Activated CD4-positive, CD25-positive, alpha-beta regulatory T cell treated with anti-CD3 and anti-CD28 coated beads, Interleukin-2, amount 50 U/mL, for 16 hours (primary cell): ENCODE measurements around the gene KCNS3.

Source experiments
- DNase-seq: peaks from one replicate; pipeline ENCODE4 v3.0.0-alpha.2; 2020; ENCODE audit warnings: low read depth, low spot score

Gene KCNS3

DNA sequence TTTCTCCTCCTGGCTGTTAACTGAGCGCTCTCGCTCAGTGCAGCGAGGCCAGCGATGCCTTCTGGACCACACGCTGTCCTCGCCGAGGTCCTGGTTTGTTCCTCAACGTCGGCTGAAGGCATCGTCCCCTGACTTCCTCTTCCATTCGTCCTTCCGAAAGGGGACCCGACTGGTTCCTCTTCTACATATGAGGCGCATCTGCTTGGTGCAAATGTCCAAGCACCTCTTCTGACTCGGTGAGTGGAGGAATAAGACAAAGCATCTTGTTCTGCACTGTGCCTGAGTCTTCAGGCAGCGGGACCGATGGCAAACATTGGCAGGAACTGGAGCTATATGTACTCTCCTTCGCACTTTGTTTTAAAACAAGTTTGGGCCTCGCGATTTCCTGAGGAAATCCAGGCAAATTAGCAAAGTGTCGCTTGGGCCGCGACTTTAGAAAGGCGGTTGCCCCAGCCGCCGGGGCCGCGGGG is 621 bp upstream of the KCNS3 start:
- no peak for DNase-seq

- no peak for DNase-seq
Observed at GRCh38 chr2:17879137-17879912, 858 bp downstream of the KCNS3 start.

GRCh38 chr2:17879913-17880274 is 1.4 kb downstream of the KCNS3 start:
- no peak for DNase-seq

DNA sequence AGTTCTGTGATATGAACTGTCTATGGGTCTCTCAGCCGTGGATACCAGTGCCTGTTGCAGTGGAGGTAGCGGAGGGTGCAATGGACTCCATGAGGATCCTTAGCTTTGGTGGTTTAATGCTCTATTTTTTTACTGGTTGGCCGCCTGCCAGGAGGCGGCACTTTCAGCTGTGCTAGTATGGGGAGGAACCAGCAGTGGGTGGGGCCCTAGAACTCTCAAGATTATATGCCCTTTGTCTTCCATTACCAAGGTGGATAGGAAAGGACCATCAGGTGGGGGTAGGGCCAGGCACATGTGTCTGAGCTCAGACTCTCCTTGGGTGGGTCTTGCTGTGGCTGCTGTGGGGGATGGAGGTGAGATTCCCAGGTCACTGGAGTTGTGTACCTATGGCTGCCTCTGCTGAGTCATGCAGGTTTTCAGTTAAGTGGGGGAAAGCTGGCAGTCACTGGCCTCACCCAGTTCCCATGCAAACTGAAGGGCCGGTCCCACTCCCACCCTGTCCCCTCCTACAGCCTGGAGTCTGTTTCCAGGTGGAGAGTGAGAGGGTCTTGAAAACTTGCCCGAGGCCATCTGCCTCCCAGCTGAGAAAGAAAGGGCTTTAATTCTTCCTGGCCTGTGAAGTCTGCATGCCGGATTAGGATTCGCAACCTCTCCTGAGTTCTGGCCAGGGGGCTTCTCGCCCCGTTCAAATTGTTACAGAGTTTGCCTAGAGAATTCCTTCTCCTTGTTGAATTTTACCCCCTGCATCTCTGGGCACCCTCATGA is 14.5 kb downstream of the KCNS3 start:
- no peak for DNase-seq

DNA sequence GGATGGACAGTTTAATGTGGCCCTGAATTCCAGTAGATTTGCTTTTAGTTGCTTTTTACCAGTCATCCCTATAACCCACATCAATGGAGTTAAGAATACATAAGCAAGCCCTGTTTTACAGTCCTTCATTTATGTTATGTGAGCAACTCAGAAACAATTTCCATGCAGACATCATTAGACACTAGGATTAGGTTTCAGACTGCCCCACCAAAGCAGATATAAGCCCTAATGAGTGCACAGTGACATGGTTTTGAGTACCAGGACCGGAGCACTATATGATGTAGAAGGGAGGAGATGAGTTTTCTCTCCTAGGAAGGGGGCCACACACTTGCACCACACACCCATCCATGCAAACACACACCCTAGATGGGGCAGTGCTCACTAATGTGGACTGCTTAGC is 15.5 kb downstream of the KCNS3 start:
- DNase-seq = no peak

DNA sequence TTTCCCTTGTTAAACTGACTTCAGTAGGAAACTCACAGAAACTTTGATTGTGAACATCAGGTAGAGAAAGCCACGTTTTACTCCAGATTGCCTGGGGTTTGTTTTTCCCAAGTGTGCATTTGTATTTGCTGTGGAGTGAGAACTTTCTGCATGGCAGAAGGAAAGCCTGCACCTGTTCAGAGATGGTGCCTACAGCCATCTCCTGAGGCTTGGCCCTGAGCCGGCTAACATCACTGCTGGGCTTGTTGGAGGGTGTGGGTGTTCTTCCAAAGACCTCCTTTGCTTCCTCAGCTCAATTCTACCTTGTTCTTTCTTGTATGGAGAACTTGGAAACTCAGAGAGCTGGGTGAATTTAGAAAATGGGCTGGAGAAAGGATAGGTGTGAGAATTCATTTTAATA is 16.1 kb downstream of the KCNS3 start:
- DNase-seq = no peak

DNA sequence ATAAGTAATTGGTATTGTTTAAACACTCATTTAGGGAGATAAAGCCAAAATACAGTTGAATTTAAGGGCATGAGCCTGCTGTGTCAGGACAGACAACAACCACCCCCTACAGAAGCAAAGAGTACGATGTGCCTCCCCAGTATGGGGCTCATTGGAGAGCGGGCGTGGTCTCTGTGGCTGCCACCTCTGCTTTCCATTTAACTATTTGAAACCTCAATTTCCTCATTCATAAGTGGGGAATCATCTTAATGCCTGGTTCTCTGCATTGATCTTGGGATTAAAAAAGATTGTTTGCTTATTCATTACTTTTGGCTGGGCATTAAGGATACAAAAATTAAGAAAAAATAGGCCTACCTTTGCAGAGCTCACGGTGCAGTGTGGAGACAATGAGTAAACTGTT is 21.4 kb downstream of the KCNS3 start:
- DNase-seq = no peak

- no peak for DNase-seq
Observed at GRCh38 chr2:17901246-17901645, 22.8 kb downstream of the KCNS3 start.

DNA sequence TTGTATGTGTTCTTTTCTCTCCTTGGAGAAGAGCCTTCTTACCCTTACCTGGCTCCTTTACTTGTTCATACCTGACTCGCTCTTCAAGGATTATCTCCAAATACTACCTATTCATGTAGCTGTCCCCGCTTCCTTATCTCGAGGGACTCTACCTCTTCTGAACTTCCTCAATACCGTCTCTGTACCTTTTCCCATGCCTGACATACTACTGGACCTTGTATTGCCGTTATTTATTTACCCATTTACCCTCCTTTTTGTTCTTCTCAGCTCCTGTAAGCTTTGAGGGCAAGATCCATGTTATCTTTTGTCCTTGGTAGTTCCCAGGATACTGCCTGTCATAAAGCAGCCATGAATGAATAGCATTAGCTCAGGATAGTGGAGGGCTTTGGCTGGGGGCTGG is 32.5 kb downstream of the KCNS3 start:
- DNase-seq = no peak

DNA sequence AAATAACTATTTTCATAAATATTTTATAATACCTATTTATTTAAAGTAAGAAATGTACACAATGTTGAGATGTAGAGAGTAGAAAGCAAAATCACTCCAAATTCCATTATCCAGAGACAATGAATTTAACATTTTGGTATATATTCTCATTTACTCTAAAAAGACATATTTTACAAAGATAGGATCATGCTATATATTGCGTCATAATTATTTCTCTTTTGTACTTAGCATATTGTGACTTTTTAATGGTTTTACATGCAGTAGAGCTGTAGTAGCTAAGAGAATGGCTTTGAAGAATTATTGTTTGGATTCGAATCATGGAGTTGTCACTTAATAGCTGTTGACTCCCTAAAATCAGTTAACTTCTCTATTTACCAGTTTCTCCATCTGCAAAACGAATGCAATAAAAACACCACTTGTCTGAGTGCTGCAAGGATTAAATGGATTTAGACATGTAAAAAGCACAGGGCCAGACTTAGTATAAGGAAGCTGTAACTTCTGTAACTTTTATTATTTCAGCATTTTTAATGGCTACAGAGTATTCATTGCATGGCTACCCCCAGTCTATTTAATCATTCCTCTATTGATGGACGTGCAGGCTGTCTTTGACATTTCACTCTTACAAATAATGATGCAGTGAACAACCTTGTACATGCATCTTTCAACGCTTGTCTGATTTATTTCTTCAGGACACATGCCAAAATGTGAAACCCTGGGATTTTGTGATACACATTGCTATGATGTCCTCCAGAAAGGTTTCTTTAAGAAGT is 33.2 kb downstream of the KCNS3 start:
- no peak for DNase-seq

- DNase-seq = no peak
Observed at GRCh38 chr2:17912266-17912691, 33.8 kb downstream of the KCNS3 start.

DNA sequence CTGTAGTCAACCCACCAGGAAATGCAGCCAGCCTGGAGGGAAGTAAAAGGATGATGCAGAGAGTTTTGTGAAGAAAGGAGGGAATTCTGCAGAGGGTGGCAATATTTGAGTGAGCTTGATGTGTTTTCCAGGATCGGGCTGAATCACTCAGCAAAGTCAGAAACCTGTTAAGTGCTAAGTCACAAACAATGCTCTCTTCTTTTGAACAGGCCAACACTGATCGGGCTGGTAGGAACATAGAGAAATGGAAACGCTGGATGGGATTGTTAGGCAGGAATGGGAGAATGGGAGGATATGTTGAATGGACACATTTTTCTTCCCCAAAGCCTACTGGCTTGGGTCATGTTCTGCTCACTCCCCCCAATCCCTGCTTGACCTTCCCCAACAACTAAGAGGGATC is 36.6 kb downstream of the KCNS3 start:
- no peak for DNase-seq

- DNase-seq = no peak
Observed at GRCh38 chr2:17915811-17916518, 37.5 kb downstream of the KCNS3 start.

DNA sequence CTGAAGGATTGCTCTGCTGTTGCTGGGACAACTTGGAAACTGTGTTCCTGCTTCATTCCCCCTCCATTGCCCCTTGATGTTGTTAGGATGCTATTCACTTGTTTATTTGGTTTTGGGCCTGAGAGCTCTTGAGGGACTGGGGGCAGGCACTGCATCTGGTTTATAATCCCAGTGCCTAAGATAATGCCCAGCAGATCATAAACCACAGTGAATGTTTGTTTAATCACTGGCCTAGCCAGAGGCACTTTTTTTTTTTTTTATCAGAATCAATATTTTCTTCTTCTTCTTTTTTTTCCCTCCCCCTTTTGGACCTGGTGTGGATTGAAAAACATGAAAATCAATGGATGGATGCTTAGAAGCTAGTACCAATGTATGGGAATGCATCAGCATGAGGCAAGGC is 38.1 kb downstream of the KCNS3 start:
- no peak for DNase-seq

DNA sequence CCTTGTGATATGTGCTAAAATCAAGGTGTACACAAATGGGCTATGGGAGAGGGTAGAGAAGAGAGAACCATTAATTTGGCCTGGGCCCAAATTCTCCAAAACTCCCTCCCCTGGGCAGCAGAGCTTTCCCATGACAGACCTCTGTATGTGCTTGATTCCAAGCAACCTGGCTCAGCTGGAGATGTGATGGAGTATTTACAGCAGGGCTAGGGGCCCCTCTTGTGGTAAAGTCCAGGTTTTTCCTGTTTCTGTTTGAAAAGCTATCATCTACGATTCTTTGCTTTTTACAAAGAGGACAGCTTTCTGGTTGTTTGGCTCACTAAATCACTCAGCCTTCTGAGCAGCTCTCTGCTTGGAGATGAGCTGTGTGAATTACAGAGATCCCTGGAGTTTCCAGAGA is 40.3 kb downstream of the KCNS3 start:
- no peak for DNase-seq

DNA sequence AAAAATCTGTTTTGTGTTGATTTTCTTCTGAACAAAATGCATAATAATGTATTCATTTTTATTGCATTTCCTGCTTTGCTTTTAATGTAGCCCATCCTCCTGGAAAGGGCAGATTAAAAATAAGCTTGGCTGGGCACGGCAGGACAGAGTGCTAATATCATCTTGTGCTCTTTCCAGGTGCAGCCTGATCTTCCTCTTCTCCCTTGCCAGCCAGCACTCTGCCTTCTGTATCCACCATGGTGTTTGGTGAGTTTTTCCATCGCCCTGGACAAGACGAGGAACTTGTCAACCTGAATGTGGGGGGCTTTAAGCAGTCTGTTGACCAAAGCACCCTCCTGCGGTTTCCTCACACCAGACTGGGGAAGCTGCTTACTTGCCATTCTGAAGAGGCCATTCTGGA is 52.3 kb downstream of the KCNS3 start:
- no peak for DNase-seq

- DNase-seq = no peak
Observed at GRCh38 chr2:17933256-17933655, 54.8 kb downstream of the KCNS3 start.

GRCh38 chr2:17934721-17935120 is 56.3 kb downstream of the KCNS3 start:
- no peak for DNase-seq

- no peak for DNase-seq
Observed at GRCh38 chr2:17935242-17935885, 56.9 kb downstream of the KCNS3 start.

DNA sequence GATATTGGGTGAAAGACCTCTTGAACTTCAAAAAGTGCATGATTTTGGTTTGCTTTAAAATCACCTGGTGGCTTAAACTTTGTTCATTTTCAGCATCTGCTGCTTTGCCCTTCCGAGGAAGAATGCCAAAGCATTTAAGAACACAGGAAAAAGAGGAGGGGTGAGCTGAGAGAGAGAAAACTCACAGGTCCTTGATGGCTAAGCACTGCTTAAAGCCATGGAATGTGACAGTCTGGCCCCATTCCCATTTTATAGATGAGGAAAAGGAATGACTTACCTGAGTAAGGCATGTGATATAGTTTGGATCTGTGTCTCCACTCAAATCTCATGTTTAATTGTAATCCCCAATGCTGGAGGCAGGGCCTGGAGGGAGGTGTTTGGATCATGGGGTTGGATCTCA is 58.1 kb downstream of the KCNS3 start:
- no peak for DNase-seq

DNA sequence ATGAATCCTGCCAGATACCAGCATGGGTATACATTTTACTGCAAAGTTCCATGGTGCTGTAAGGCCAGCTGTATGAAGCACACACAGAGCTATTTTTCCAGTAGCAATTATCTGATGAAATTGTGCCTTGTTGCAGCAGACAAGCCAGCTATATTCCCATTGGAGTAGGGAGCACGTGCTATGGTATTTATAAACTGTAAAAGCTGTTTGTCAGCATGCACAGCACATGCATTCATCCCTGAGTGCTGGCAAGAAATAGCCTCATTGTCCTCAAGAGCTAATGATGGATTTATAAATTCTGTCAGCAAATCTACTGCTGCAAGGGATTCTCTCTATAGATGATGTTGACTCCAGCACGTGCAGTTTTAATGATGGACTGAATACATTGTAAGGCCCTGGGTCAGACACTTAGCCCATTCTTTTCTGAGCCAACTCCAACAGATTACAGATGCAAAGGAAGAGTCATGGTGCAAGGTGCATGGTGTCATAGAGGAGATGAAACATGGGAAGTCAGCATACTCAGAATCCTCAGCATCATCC is 61.7 kb downstream of the KCNS3 start:
- no peak for DNase-seq
